HepG2 (cell line): ENCODE results near the gene CLIC4. TPM values are rescaled to one million over a fixed set of nuclear protein-coding genes. Genes with fewer than 3 reads are reported as not detected.

Experiments used
- ATAC-seq: fragments of 200-7000 bp; cut with Tn5 transposase; 3 replicates; pipeline ENCODE4 v1.9.1; 2020; ENCODE audit warnings: mild to moderate bottlenecking, moderate library complexity
- BruUV-seq: library from RNA; stranded (reverse); fragments of 400-500 nt; replicated peaks from 2 replicates; lab custom pipeline; 2021; lab: Mats Ljungman, UMichigan
- CTCF ChIA-PET: fragments of 300-600 bp; formaldehyde crosslinking; extraction: SDS; loops from one replicate; lab custom pipeline; 2021; ENCODE audit warnings: low total read pairs, inconsistent platforms, low intra/inter-chr PET ratio; lab: Yijun Ruan, JAX
- POLR2A ChIA-PET: fragments of 350-600 bp; sonication (Branson Sonifier 250); formaldehyde crosslinking; loops from one replicate; lab custom pipeline; 2020; ENCODE audit warnings: antibody characterized with exemption, inconsistent platforms; lab: Yijun Ruan, JAX
- DNase-seq: peaks from one replicate; pipeline ENCODE4 v3.0.0-alpha.2; 2015; ENCODE audit warnings: low spot score
- FAIRE-seq: peaks from 3 replicates; lab custom pipeline; 2011; peaks lifted over from hg19 to GRCh38; lab: Jason Lieb, UNC
- H2AFZ ChIP-seq: one replicate; pipeline ENCODE4 v1.6.1; 2011; ENCODE audit warnings: low read length, inconsistent platforms
- H3K27ac ChIP-seq: fragments of 300-600 bp; 3 replicates; pipeline ENCODE4 v1.8.0; 2011; ENCODE audit warnings: mixed run types, mild to moderate bottlenecking, mixed read lengths, low read length, inconsistent platforms; ENCODE audit not compliant: insufficient read depth; ENCODE audit errors: extremely low read length
- H3K27me3 ChIP-seq, 2 experiments: fragments of 200-600 bp in 1 of 2; 2 replicates in 1 of 2; 3 replicates in 1 of 2; pipeline versions ENCODE4 v1.6.0 to v1.8.0; 2011; ENCODE audit warnings: low read length in 2 of 2, mild to moderate bottlenecking in 2 of 2, moderate library complexity in 2 of 2, inconsistent platforms in 1 of 2; ENCODE audit not compliant: insufficient read depth in 2 of 2, control insufficient read depth in 1 of 2
- H3K36me3 ChIP-seq, 2 experiments: fragments of 200-600 bp in 1 of 2; replicated peaks in 1 of 2; 2 replicates in 1 of 2; 3 replicates in 1 of 2; pipeline versions ENCODE4 v1.5.1 to v1.8.0; 2011; ENCODE audit warnings: low read length in 2 of 2, inconsistent platforms in 1 of 2; ENCODE audit not compliant: insufficient read depth in 2 of 2, control insufficient read depth in 1 of 2
- H3K4me1 ChIP-seq: 2 replicates; pipeline ENCODE4 v1.5.1; 2012; ENCODE audit warnings: low read length, inconsistent platforms; ENCODE audit not compliant: insufficient read depth
- H3K4me2 ChIP-seq: 2 replicates; pipeline ENCODE4 v1.6.0; 2011; ENCODE audit warnings: low read depth, low read length, inconsistent platforms
- H3K4me3 ChIP-seq, 3 experiments: fragments of 200-600 bp in 1 of 3; sonication (generic), shearing (Covaris generic) in 1 of 3; replicated peaks in 1 of 3; 2 replicates each; pipeline ENCODE4 v1.5.1; 2011 to 2016; ENCODE audit warnings: low read length in 3 of 3, inconsistent platforms in 2 of 3, low read depth in 2 of 3, mild to moderate bottlenecking in 2 of 3, control low read depth in 1 of 3, mixed read lengths in 1 of 3; ENCODE audit not compliant: insufficient read depth in 1 of 3
- H3K79me2 ChIP-seq: one replicate; pipeline ENCODE4 v1.6.1; 2011; ENCODE audit warnings: low read length, inconsistent platforms; ENCODE audit not compliant: insufficient read depth
- H3K9ac ChIP-seq: 2 replicates; pipeline ENCODE4 v1.6.0; 2011; ENCODE audit warnings: mild to moderate bottlenecking, low read depth, low read length, inconsistent platforms; ENCODE audit not compliant: insufficient read depth
- H3K9me3 ChIP-seq: 2 replicates; pipeline ENCODE4 v1.5.1; 2012; ENCODE audit warnings: mild to moderate bottlenecking, low read length
- H4K20me1 ChIP-seq: 2 replicates; pipeline ENCODE4 v1.6.0; 2011; ENCODE audit warnings: inconsistent platforms, mild to moderate bottlenecking, low read length, moderate library complexity; ENCODE audit not compliant: insufficient read depth
- HCFC1 ChIP-seq: fragments of 150-350 bp; IDR thresholded peaks from 2 replicates; pipeline ENCODE4 v1.6.1; 2014; ENCODE audit warnings: low read depth, low read length
- NFE2L2 ChIP-seq: fragments of 150-350 bp; IDR thresholded peaks from 2 replicates; pipeline ENCODE4 v1.6.1; 2014; ENCODE audit warnings: low read length
- ZFP62 ChIP-seq: sonication (generic); formaldehyde crosslinking; IDR thresholded peaks from 2 replicates; pipeline ENCODE4 v1.4.0; 2020; ENCODE audit warnings: missing genetic modification reagents
- ZNF407 ChIP-seq: sonication (generic); formaldehyde crosslinking; IDR thresholded peaks from one replicate; pipeline ENCODE4 v1.5.1; 2020; ENCODE audit warnings: mild to moderate bottlenecking, missing genetic modification reagents; ENCODE audit errors: not compliant biosample characterization
- ZNF468 ChIP-seq: sonication (generic); formaldehyde crosslinking; IDR thresholded peaks from 2 replicates; pipeline ENCODE4 v1.8.0; 2022; ENCODE audit warnings: mild to moderate bottlenecking, moderate library complexity, missing genetic modification reagents
- ZNF503 ChIP-seq: sonication (generic); formaldehyde crosslinking; IDR thresholded peaks from 2 replicates; pipeline ENCODE4 v1.4.0; 2020; ENCODE audit warnings: missing genetic modification reagents
- ZNF883 ChIP-seq: sonication (generic); formaldehyde crosslinking; IDR thresholded peaks from 2 replicates; pipeline ENCODE4 v1.5.1; 2020; ENCODE audit warnings: mild to moderate bottlenecking, missing genetic modification reagents; ENCODE audit errors: not compliant biosample characterization
- WGBS: methylation state at CpG from one replicate; pipeline ENCODE4 v1.1.6; 2017; ENCODE audit warnings: low lambda C conversion rate; 5-methylcytosine and 5-hydroxymethylcytosine counted together
- in situ Hi-C: cut with HindIII; loops from 2 replicates; pipeline ENCODE4 v1.10.0; 2017; ENCODE audit warnings: low pct_unique_long_range_greater_than_20kb; ENCODE audit not compliant: extremely low pct_ligation_motif_present
- intact Hi-C: fragments of 100-400 bp; cut with micrococcal nuclease; formaldehyde crosslinking; loops from one replicate; pipeline ENCODE4 v1.10.0; 2022; ENCODE audit not compliant: unreplicated experiment
- polyA plus RNA-seq, 8 experiments: library from polyadenylated mRNA; depleted of rRNA in 3 of 8; stranded (reverse) in 7 of 8; unstranded in 1 of 8; fragments of >200 nt; fragmentation: Illumina TruSeq in 4 of 8; extraction: Trizol in 4 of 8; gene quantifications; 2 replicates each; pipeline versions ENCODE4 v1.2.1 to v1.2.3, GENCODE V29; 2011 to 2016; ENCODE audit warnings: low read depth in 4 of 8, missing spikeins in 1 of 8, mixed read lengths in 1 of 8; ENCODE audit not compliant: insufficient read depth in 1 of 8
- total RNA-seq, 5 experiments: library from RNA; depleted of rRNA; stranded (reverse); fragments of >200 nt; fragmentation: Illumina TruSeq; extraction: Trizol; gene quantifications; 2 replicates each; pipeline ENCODE4 v1.2.3, GENCODE V29; 2016; ENCODE audit warnings: low read depth in 1 of 5
- TF ChIP-seq, protein P1 (sequence below): sonication (generic); formaldehyde crosslinking; IDR thresholded peaks from 2 replicates; pipeline ENCODE4 v1.9.0; 2021; ENCODE audit warnings: missing genetic modification reagents, borderline replicate concordance

The CLIC4 gene
- total and polyA plus RNA-seq, 2 of the 13 experiments (the other 11 are each of a cell fraction or from before 2014, with no cell fraction given): 23.3 to 77.4 TPM

DNA sequence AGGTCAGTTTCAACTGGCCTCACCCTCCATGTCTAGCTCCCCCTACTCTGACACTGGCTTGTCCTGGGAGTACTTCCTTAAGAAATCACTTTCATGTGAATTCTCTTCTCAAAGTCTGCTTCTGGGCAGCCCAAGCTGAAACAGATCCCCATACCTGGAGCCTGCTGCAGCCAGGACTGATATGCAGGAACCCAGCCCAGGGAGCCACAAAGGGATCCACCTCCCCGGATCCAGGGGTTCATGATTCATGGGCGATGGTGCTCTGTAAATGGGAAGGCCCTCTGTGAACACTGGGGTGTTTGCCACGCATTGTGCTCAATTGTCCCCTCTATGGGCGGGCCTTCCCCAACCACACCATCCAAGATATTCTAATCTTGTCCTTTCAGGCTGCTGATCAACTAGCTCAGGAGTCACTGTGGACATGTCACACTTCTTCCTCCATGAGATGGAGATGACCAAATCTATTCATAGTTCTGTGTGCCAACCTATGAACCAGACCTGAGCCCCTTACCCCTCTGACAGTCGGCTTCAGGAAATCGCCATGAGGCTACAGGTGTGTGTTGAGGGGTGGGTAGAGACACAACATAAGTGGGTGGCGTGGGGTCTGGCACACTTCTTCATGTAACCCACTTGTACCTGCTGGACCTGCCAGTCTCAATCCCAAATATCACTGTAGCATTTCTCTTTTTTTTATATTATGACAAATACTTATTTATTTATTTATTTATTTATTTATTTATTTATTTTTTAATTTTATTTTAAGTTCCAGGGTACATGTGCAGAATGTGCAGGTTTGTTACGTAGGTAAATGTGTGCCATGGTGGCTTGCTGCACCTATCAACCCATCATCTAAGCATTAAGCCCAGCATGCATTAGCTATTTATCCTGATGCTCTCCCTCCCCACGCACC lies 143.1 kb downstream of the CLIC4 start:
- H3K9ac ChIP-seq: no peak overlapping the region
- H2AFZ ChIP-seq: no peak overlapping the region
- no peak overlapping the region for H3K27ac ChIP-seq
- peaks cover 11% of the 10 kb centered on the region for H3K9me3 ChIP-seq
- ChIA-PET CTCF (no interaction called here), POLR2A (no interaction called here)
- no peak for TF ChIP-seq ZNF503 (CRISPR knock-in tag)
- TF ChIP-seq, protein P1, sequence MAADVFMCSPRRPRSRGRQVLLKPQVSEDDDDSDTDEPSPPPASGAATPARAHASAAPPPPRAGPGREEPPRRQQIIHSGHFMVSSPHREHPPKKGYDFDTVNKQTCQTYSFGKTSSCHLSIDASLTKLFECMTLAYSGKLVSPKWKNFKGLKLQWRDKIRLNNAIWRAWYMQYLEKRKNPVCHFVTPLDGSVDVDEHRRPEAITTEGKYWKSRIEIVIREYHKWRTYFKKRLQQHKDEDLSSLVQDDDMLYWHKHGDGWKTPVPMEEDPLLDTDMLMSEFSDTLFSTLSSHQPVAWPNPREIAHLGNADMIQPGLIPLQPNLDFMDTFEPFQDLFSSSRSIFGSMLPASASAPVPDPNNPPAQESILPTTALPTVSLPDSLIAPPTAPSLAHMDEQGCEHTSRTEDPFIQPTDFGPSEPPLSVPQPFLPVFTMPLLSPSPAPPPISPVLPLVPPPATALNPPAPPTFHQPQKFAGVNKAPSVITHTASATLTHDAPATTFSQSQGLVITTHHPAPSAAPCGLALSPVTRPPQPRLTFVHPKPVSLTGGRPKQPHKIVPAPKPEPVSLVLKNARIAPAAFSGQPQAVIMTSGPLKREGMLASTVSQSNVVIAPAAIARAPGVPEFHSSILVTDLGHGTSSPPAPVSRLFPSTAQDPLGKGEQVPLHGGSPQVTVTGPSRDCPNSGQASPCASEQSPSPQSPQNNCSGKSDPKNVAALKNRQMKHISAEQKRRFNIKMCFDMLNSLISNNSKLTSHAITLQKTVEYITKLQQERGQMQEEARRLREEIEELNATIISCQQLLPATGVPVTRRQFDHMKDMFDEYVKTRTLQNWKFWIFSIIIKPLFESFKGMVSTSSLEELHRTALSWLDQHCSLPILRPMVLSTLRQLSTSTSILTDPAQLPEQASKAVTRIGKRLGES (CRISPR knock-in tag): no peak
- TF ChIP-seq HCFC1: no peak
- no peak for TF ChIP-seq ZNF468 (CRISPR knock-in tag)
- no peak for TF ChIP-seq ZFP62
- no peak for TF ChIP-seq ZNF407 (CRISPR knock-in tag)
- TF ChIP-seq ZNF883 (CRISPR knock-in tag): no peak
- no peak for TF ChIP-seq NFE2L2
- intact Hi-C loops: no loop called here
- FAIRE-seq (no peak), DNase-seq (no peak), ATAC-seq (no peak)
- H3K4me3 ChIP-seq: no peak overlapping the region
- no peaks in the 10 kb centered on the region for H3K36me3 ChIP-seq
- H3K4me2 ChIP-seq: no peak overlapping the region
- in situ Hi-C loops: no loop called here
- 48% methylated on average over 8 of the region's 9 CpGs for WGBS
- H3K79me2 ChIP-seq: no peaks in the 10 kb centered on the region
- BruUV-seq: no TSS peak
- H4K20me1 ChIP-seq: no peaks in the 10 kb centered on the region
- H3K4me1 ChIP-seq: no peaks in the 10 kb centered on the region
- H3K27me3 ChIP-seq: no peaks in the 10 kb centered on the region; a peak in 1 of 5 replicates
